ENCODE results near the gene OR10C1.

OR10C1 gene

GRCh38 chr6:29461021-29461814 is 22.1 kb downstream of the OR10C1 start:
- H3K27ac ChIP-seq = no peak overlapping the region
- TF ChIP-seq, protein P1, sequence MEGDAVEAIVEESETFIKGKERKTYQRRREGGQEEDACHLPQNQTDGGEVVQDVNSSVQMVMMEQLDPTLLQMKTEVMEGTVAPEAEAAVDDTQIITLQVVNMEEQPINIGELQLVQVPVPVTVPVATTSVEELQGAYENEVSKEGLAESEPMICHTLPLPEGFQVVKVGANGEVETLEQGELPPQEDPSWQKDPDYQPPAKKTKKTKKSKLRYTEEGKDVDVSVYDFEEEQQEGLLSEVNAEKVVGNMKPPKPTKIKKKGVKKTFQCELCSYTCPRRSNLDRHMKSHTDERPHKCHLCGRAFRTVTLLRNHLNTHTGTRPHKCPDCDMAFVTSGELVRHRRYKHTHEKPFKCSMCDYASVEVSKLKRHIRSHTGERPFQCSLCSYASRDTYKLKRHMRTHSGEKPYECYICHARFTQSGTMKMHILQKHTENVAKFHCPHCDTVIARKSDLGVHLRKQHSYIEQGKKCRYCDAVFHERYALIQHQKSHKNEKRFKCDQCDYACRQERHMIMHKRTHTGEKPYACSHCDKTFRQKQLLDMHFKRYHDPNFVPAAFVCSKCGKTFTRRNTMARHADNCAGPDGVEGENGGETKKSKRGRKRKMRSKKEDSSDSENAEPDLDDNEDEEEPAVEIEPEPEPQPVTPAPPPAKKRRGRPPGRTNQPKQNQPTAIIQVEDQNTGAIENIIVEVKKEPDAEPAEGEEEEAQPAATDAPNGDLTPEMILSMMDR (conservative IDR thresholded peaks at IDR 0.05) = no peak

- TF ChIP-seq, protein P1 (conservative IDR thresholded peaks at IDR 0.05) = no peak
- H3K27ac ChIP-seq = no peak overlapping the region
Observed at GRCh38 chr6:29462022-29462421, 22.9 kb downstream of the OR10C1 start.

GRCh38 chr6:29465279-29465678 is 26.2 kb downstream of the OR10C1 start:
- TF ChIP-seq, protein P1 (conservative IDR thresholded peaks at IDR 0.05) = no peak
- no peak overlapping the region for H3K27ac ChIP-seq

DNA sequence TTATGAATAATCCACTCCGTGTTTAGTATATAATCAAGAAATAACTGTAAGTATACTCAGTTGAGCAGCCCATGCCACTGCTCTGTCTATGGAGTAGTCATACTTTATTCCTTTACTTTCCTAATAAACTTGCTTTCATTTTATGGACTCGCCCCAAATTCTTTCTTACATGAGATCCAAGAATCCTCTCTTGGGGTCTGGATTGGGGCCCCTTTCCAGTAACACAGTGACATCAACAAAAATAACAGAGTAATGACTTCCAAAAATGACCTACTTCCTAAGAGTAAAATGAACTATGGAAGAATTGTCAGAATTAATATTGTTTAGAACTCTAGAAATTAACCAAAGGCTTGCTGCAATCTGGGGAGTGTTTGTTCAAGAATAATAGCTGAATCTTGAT is 26.7 kb downstream of the OR10C1 start:
- H3K27ac ChIP-seq = no peak overlapping the region
- TF ChIP-seq, protein P1 (conservative IDR thresholded peaks at IDR 0.05) = no peak

DNA sequence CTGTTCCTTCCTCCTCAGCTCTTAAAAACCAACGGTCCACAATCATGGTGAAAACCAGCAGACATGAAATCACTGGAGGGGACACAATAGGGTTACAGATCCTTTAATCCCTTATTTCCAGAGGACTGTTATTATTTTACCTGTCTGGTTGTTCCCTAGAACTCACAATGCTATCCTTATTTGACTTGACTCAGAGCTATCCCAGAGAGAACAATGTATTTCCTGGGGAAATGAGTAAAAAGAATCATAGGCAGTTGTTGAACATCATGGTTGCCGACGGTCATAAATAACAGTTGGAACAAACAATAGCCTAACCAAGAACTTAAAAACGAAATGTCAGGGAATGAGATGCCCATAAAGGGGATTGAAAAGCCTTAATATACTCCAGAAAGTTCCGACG is 27.1 kb downstream of the OR10C1 start:
- no peak overlapping the region for H3K27ac ChIP-seq
- TF ChIP-seq, protein P1 (conservative IDR thresholded peaks at IDR 0.05) = no peak

- H3K27ac ChIP-seq = no peak overlapping the region
- TF ChIP-seq, protein P1 (conservative IDR thresholded peaks at IDR 0.05) = no peak
Observed at GRCh38 chr6:29474996-29475395, 35.9 kb downstream of the OR10C1 start.

GRCh38 chr6:29477923-29478450 is 38.9 kb downstream of the OR10C1 start:
- TF ChIP-seq, protein P1 (conservative IDR thresholded peaks at IDR 0.05) = no peak
- H3K27ac ChIP-seq = no peak overlapping the region
